ENCODE results near the gene TMEM92.

DNA sequence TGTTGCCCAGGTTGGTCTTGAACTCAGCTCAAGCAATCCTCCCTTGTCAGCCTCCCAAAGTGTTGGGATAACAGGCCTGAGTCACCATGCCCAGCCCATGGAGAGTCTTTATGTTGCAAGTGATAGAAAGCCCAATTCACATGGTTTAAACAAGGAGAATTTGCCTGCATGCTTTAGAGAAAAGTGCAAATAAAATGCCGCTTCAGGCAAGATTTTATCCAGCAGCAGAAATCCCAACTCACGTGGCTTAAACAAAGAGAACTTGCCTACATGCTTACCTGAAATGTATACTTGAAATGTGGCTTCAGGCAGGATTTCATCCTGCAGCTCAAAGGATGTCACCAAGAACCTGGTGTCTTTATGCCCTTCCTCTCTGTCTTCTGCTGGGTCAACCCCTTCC lies 42.9 kb downstream of the TMEM92 start:
- TF ChIP-seq POLR2AphosphoS5 (IDR thresholded peaks at IDR 0.05; ENCODE audit: low read depth, low read length) (no peak), POLR2A (IDR thresholded peaks at IDR 0.05; ENCODE audit: low read depth, low read length) (no peak)
